Endothelial cell of umbilical vein (primary cell): ENCODE measurements around the gene RARA. TPM values are rescaled to one million over a fixed set of nuclear protein-coding genes. Genes with fewer than 3 reads are reported as not detected.

Source experiments
- BruUV-seq: library from RNA; stranded (reverse); fragments of 400-500 nt; replicated peaks from 2 replicates; lab custom pipeline; 2021; lab: Mats Ljungman, UMichigan
- CTCF ChIA-PET: fragments of 300-600, 350-600 bp; sonication (Branson Sonifier 250); formaldehyde crosslinking; loops from one replicate; lab custom pipeline; 2021; ENCODE audit warnings: antibody characterized with exemption, inconsistent platforms; lab: Charles Lee
- POLR2A ChIA-PET: fragments of 300-600, 350-600 bp; sonication (Branson Sonifier 250); formaldehyde crosslinking; loops from one replicate; lab custom pipeline; 2021; ENCODE audit warnings: antibody characterized with exemption, inconsistent platforms; lab: Charles Lee
- DNase-seq: peaks from one replicate; pipeline ENCODE4 v3.0.0-alpha.2; 2011; ENCODE audit warnings: low read depth, low spot score
- FAIRE-seq: peaks from 2 replicates; lab custom pipeline; 2011; peaks lifted over from hg19 to GRCh38; lab: Jason Lieb, UNC
- H2AFZ ChIP-seq: 2 replicates; pipeline ENCODE4 v1.6.0; 2012; ENCODE audit warnings: low read depth, low read length, control low read depth, inconsistent platforms
- H3K27ac ChIP-seq: 2 replicates; pipeline ENCODE4 v1.5.1; 2011; ENCODE audit warnings: low read depth, mild to moderate bottlenecking, control low read depth, low read length, moderate library complexity; ENCODE audit not compliant: insufficient read depth
- H3K27me3 ChIP-seq, 2 experiments: 2 replicates each; pipeline versions ENCODE4 v1.6.0 to v1.6.1; 2011; ENCODE audit warnings: low read length in 2 of 2, mixed read lengths in 1 of 2; ENCODE audit not compliant: control insufficient read depth in 2 of 2, insufficient read depth in 2 of 2
- H3K36me3 ChIP-seq, 2 experiments: 2 replicates in 1 of 2; 3 replicates in 1 of 2; pipeline ENCODE4 v1.5.1; 2011; ENCODE audit warnings: low read length in 2 of 2, mild to moderate bottlenecking in 1 of 2, moderate library complexity in 1 of 2; ENCODE audit not compliant: control insufficient read depth in 2 of 2, insufficient read depth in 2 of 2; ENCODE audit errors: extremely low read depth in 1 of 2
- H3K4me1 ChIP-seq: 3 replicates; pipeline ENCODE4 v1.5.1; 2011; ENCODE audit warnings: mild to moderate bottlenecking, low read length; ENCODE audit not compliant: control insufficient read depth, insufficient read depth; ENCODE audit errors: extremely low read depth
- H3K4me2 ChIP-seq: 2 replicates; pipeline ENCODE4 v1.6.1; 2011; ENCODE audit warnings: low read length, control low read depth, mixed read lengths; ENCODE audit not compliant: insufficient read depth
- H3K4me3 ChIP-seq, 3 experiments: fragments of 200-600 bp in 1 of 3; sonication (generic), shearing (Covaris generic) in 1 of 3; replicated peaks in 1 of 3; 2 replicates each; pipeline ENCODE4 v1.5.1; 2011 to 2016; ENCODE audit warnings: control low read depth in 3 of 3, low read length in 3 of 3, mild to moderate bottlenecking in 2 of 3, inconsistent platforms in 1 of 3, low read depth in 1 of 3, moderate library complexity in 1 of 3; ENCODE audit not compliant: insufficient read depth in 1 of 3
- H3K79me2 ChIP-seq: 2 replicates; pipeline ENCODE4 v1.6.0; 2012; ENCODE audit warnings: low read length, inconsistent platforms; ENCODE audit not compliant: control insufficient read depth, insufficient read depth
- H3K9ac ChIP-seq: replicated peaks from 2 replicates; pipeline ENCODE3; 2011; ENCODE audit warnings: low read length, control low read depth; ENCODE audit not compliant: insufficient read depth; ENCODE audit errors: extremely low read depth
- H3K9me1 ChIP-seq: replicated peaks from 3 replicates; pipeline ENCODE4 v1.6.0; 2011; ENCODE audit warnings: mild to moderate bottlenecking, low read length; ENCODE audit not compliant: control insufficient read depth, insufficient read depth; ENCODE audit errors: extremely low read depth
- H3K9me3 ChIP-seq: replicated peaks from 2 replicates; pipeline ENCODE4 v1.5.1; 2012; ENCODE audit warnings: low read length, inconsistent platforms; ENCODE audit not compliant: control insufficient read depth, insufficient read depth
- H4K20me1 ChIP-seq: replicated peaks from 2 replicates; pipeline ENCODE3; 2011; ENCODE audit warnings: mild to moderate bottlenecking, low read length; ENCODE audit not compliant: control insufficient read depth, insufficient read depth; ENCODE audit errors: extremely low read depth
- CTCF ChIP-seq, 2 donors: IDR thresholded peaks; 1 replicate in 1 of 2; 2 replicates in 1 of 2; pipeline ENCODE4 v1.5.1; 2011; ENCODE audit warnings: low read length in 2 of 2, mild to moderate bottlenecking in 2 of 2, moderate library complexity in 2 of 2, control low read depth in 1 of 2, inconsistent platforms in 1 of 2, low read depth in 1 of 2; ENCODE audit not compliant: insufficient read depth in 1 of 2; ENCODE audit errors: extremely low read depth in 1 of 2
- EZH2 ChIP-seq: IDR thresholded peaks from 2 replicates; pipeline ENCODE4 v1.6.1; 2012; ENCODE audit warnings: borderline replicate concordance, low read depth, mild to moderate bottlenecking, moderate library complexity, low read length, inconsistent platforms; ENCODE audit not compliant: severe bottlenecking
- GATA2 ChIP-seq: IDR thresholded peaks from 2 replicates; pipeline ENCODE4 v1.7.0; 2011; ENCODE audit warnings: low read depth, mild to moderate bottlenecking, moderate library complexity, mixed read lengths, low read length; ENCODE audit not compliant: insufficient read length, insufficient read depth
- MAX ChIP-seq: IDR thresholded peaks from 2 replicates; pipeline ENCODE4 v1.6.1; 2011; ENCODE audit not compliant: insufficient read depth, insufficient read length
- MYC ChIP-seq: IDR thresholded peaks from one replicate; pipeline ENCODE4 v1.6.1; 2011; ENCODE audit warnings: mild to moderate bottlenecking, low read depth, low read length
- POLR2A ChIP-seq: IDR thresholded peaks from 2 replicates; pipeline ENCODE4 v1.6.1; 2012; ENCODE audit warnings: low read depth, mild to moderate bottlenecking, control low read depth, low read length
- dilution Hi-C: fragments of 300-500 bp; cut with MboI; formaldehyde crosslinking; loops from one replicate; pipeline ENCODE4 v1.15.0; 2019; ENCODE audit warnings: low sequenced_read_pairs; ENCODE audit not compliant: extremely low pct_ligation_motif_present
- intact Hi-C: fragments of 100-400 bp; cut with micrococcal nuclease; formaldehyde crosslinking; loops from one replicate; pipeline ENCODE4 v1.10.0; 2022
- polyA plus RNA-seq, 4 experiments: library from polyadenylated mRNA; depleted of rRNA in 3 of 4; stranded (reverse) in 3 of 4; unstranded in 1 of 4; fragments of >200 nt; gene quantifications; 2 replicates each; pipeline versions ENCODE4 v1.2.1 to v1.2.3, GENCODE V29; 2011 to 2012; ENCODE audit warnings: missing spikeins in 1 of 4
- total RNA-seq: library from RNA; stranded (reverse); gene quantifications from 2 replicates; pipeline ENCODE4 v1.2.3, GENCODE V29; 2021

Gene RARA
- total and polyA plus RNA-seq, 2 donors (not counting 3 experiments of a cell fraction or from before 2014, with no cell fraction given): 11.9 to 37.8 TPM

GRCh38 chr17:40327735-40328385, 18.9 kb downstream of the RARA start:
- FAIRE-seq (no peak), DNase-seq (no peak)
- ChIA-PET POLR2A (no interaction called here), CTCF (interaction anchor here (0.7 to 1.1 kb wide), 2 partner anchors 9 to 27 kb away, joined by 3 to 6 read pairs; no protein-coding TSS in a partner anchor)
- Histone ChIP-seq H4K20me1 (no peaks in the 10 kb centered on the region), H3K9ac (no peak overlapping the region), H3K36me3 (peaks cover 0 to 3% of the 10 kb centered on the region in 2 experiments), H3K27me3 (no peaks in the 10 kb centered on the region), H3K4me2 (no peak overlapping the region), H2AFZ (no peak overlapping the region), H3K27ac (no peak overlapping the region), H3K9me1 (no peaks in the 10 kb centered on the region), H3K9me3 (no peaks in the 10 kb centered on the region), H3K79me2 (peaks cover 67% of the 10 kb centered on the region), H3K4me1 (peaks cover 65% of the 10 kb centered on the region), H3K4me3 (no peak overlapping the region)
- intact Hi-C loops: no loop called here
- no peak for TF ChIP-seq GATA2
- no peak for TF ChIP-seq POLR2A
- TF ChIP-seq MYC: no peak
- no peak for TF ChIP-seq EZH2
- no peak for TF ChIP-seq MAX
- TF ChIP-seq CTCF (IDR thresholded peaks at IDR 0.05; ENCODE audit: extremely low read depth in 1 of 2, insufficient read depth in 1 of 2, low read depth in 1 of 2, low read length in 2 of 2): no peak
- no TSS peak for BruUV-seq
- dilution Hi-C loops: no loop called here
